ENCODE data around the gene DLG2.

The DLG2 gene

GRCh38 chr11:84471501-84471900, 1155.6 kb downstream of the DLG2 start:
- no peaks in the 10 kb centered on the region for H3K9me3 ChIP-seq
- H3K27me3 ChIP-seq = no peaks in the 10 kb centered on the region
- H3K4me3 ChIP-seq (ENCODE audit: low read depth in 1 of 2, low read length in 1 of 2) = no peak overlapping the region
- H3K36me3 ChIP-seq = no peaks in the 10 kb centered on the region
- TF ChIP-seq CTCF (IDR thresholded peaks at IDR 0.05) = no peak
- H3K4me1 ChIP-seq (ENCODE audit: control insufficient read depth in 1 of 2, insufficient read depth in 1 of 2, low read depth in 1 of 2, low read length in 1 of 2) = no peaks in the 10 kb centered on the region
- H3K27ac ChIP-seq = no peak overlapping the region

GRCh38 chr11:84468235-84468634, 1158.9 kb downstream of the DLG2 start:
- Histone ChIP-seq H3K27ac (no peak overlapping the region), H3K9me3 (no peaks in the 10 kb centered on the region), H3K4me3 (ENCODE audit: low read depth in 1 of 2, low read length in 1 of 2) (no peak overlapping the region), H3K4me1 (ENCODE audit: control insufficient read depth in 1 of 2, insufficient read depth in 1 of 2, low read depth in 1 of 2, low read length in 1 of 2) (no peaks in the 10 kb centered on the region), H3K36me3 (no peaks in the 10 kb centered on the region), H3K27me3 (no peaks in the 10 kb centered on the region)
- TF ChIP-seq CTCF (IDR thresholded peaks at IDR 0.05) = no peak

- Histone ChIP-seq H3K9me3 (no peaks in the 10 kb centered on the region), H3K4me1 (ENCODE audit: control insufficient read depth in 1 of 2, insufficient read depth in 1 of 2, low read depth in 1 of 2, low read length in 1 of 2) (no peaks in the 10 kb centered on the region), H3K27ac (no peak overlapping the region), H3K4me3 (ENCODE audit: low read depth in 1 of 2, low read length in 1 of 2) (no peak overlapping the region), H3K36me3 (no peaks in the 10 kb centered on the region), H3K27me3 (no peaks in the 10 kb centered on the region)
- TF ChIP-seq CTCF (IDR thresholded peaks at IDR 0.05) = no peak
Observed at GRCh38 chr11:84465040-84465439, 1162.1 kb downstream of the DLG2 start.

- H3K4me1 ChIP-seq (ENCODE audit: control insufficient read depth in 1 of 2, insufficient read depth in 1 of 2, low read depth in 1 of 2, low read length in 1 of 2) = no peaks in the 10 kb centered on the region
- H3K4me3 ChIP-seq (ENCODE audit: low read depth in 1 of 2, low read length in 1 of 2) = no peak overlapping the region
Observed at GRCh38 chr11:84455691-84456090, 1171.5 kb downstream of the DLG2 start.

GRCh38 chr11:84452211-84452610, 1174.9 kb downstream of the DLG2 start:
- H3K9me3 ChIP-seq = no peaks in the 10 kb centered on the region
- no peak overlapping the region for H3K27ac ChIP-seq
- no peaks in the 10 kb centered on the region for H3K4me1 ChIP-seq (ENCODE audit: control insufficient read depth in 1 of 2, insufficient read depth in 1 of 2, low read depth in 1 of 2, low read length in 1 of 2)
- TF ChIP-seq CTCF (IDR thresholded peaks at IDR 0.05) = no peak
- no peak overlapping the region for H3K4me3 ChIP-seq (ENCODE audit: low read depth in 1 of 2, low read length in 1 of 2)
- H3K36me3 ChIP-seq = no peaks in the 10 kb centered on the region
- no peaks in the 10 kb centered on the region for H3K27me3 ChIP-seq

More at GRCh38 chr11:84455691-84456090, 1171.5 kb downstream of the DLG2 start:
- no peak for TF ChIP-seq CTCF (IDR thresholded peaks at IDR 0.05)
- Histone ChIP-seq H3K27ac (no peak overlapping the region), H3K27me3 (no peaks in the 10 kb centered on the region), H3K36me3 (no peaks in the 10 kb centered on the region), H3K9me3 (no peaks in the 10 kb centered on the region)

GRCh38 chr11:84438565-84438964, 1188.6 kb downstream of the DLG2 start:
- TF ChIP-seq CTCF (IDR thresholded peaks at IDR 0.05) = no peak
- H3K27me3 ChIP-seq = peaks cover 13% of the 10 kb centered on the region
- no peak overlapping the region for H3K27ac ChIP-seq
- no peaks in the 10 kb centered on the region for H3K9me3 ChIP-seq
- H3K4me3 ChIP-seq (ENCODE audit: low read depth in 1 of 2, low read length in 1 of 2) = no peak overlapping the region
- no peaks in the 10 kb centered on the region for H3K36me3 ChIP-seq
- H3K4me1 ChIP-seq (ENCODE audit: control insufficient read depth in 1 of 2, insufficient read depth in 1 of 2, low read depth in 1 of 2, low read length in 1 of 2) = no peaks in the 10 kb centered on the region

All from neutrophil (primary cell).